ENCODE data around the gene CISTR.

GRCh38 chr12:53777412-53777811 lies 25.6 kb upstream of the CISTR start:
- TF ChIP-seq EZH2 (IDR thresholded peaks at IDR 0.05; ENCODE audit: borderline replicate concordance, low read length) (no peak), CTCF (conservative IDR thresholded peaks at IDR 0.05 in 1 of 2, IDR thresholded peaks at IDR 0.05 in 1 of 2; ENCODE audit: extremely low read depth in 1 of 2, insufficient read depth in 1 of 2, low read depth in 1 of 2, low read length in 2 of 2) (no peak)

Measured in mammary epithelial cell (primary cell).